IMR-90 (cell line): ENCODE measurements around the gene TBX4. TPM values are rescaled to one million over a fixed set of nuclear protein-coding genes. Genes with fewer than 3 reads are reported as not detected.
A peak's percentile ranks its signal among the peaks of the same experiment; 100 is the strongest.

ENCODE experiments used
- ATAC-seq: fragments of 200-7000 bp; cut with Tn5 transposase; 2 replicates; pipeline ENCODE4 v1.9.1; 2020; ENCODE audit warnings: low read depth, mild to moderate bottlenecking, moderate library complexity
- BruUV-seq: library from RNA; stranded (reverse); fragments of 400-500 nt; replicated peaks from 2 replicates; lab custom pipeline; 2021; lab: Mats Ljungman, UMichigan
- CTCF ChIA-PET: fragments of 300-600 bp; formaldehyde crosslinking; extraction: SDS; loops from one replicate; lab custom pipeline; 2021; ENCODE audit warnings: antibody characterized with exemption; lab: Yijun Ruan, JAX
- POLR2A ChIA-PET: fragments of 300-600 bp; sonication (Branson Sonifier 250); formaldehyde crosslinking; loops from one replicate; lab custom pipeline; 2022; ENCODE audit warnings: antibody characterized with exemption; ENCODE audit not compliant: unreplicated experiment; lab: Charles Lee
- DNase-seq: peaks from one replicate; pipeline ENCODE4 v3.0.0; 2013
- H2AFZ ChIP-seq: replicated peaks from 2 replicates; pipeline ENCODE3; 2013; ENCODE audit warnings: low read length, mild to moderate bottlenecking; ENCODE audit not compliant: poor library complexity
- H2AK5ac ChIP-seq: 2 replicates; pipeline ENCODE4 v1.6.1; 2013; ENCODE audit warnings: low read depth, low read length, inconsistent platforms
- H2AK9ac ChIP-seq: replicated peaks from 2 replicates; pipeline ENCODE3; 2013; ENCODE audit warnings: mild to moderate bottlenecking, low read depth, low read length, moderate library complexity; ENCODE audit not compliant: poor library complexity
- H2BK120ac ChIP-seq: 2 replicates; pipeline ENCODE4 v1.6.1; 2013; ENCODE audit warnings: low read depth, low read length, inconsistent platforms
- H2BK15ac ChIP-seq: 3 replicates; pipeline ENCODE4 v1.6.1; 2013; ENCODE audit warnings: low read depth, low read length, inconsistent platforms
- H2BK20ac ChIP-seq: 2 replicates; pipeline ENCODE4 v1.6.1; 2013; ENCODE audit warnings: low read depth, mild to moderate bottlenecking, inconsistent platforms, low read length, moderate library complexity
- H2BK5ac ChIP-seq: 2 replicates; pipeline ENCODE4 v1.6.1; 2013; ENCODE audit warnings: mild to moderate bottlenecking, low read depth, low read length, inconsistent platforms; ENCODE audit not compliant: poor library complexity, severe bottlenecking
- H3K14ac ChIP-seq: replicated peaks from 2 replicates; pipeline ENCODE4 v1.6.1; 2013; ENCODE audit warnings: low read depth, low read length, inconsistent platforms
- H3K18ac ChIP-seq: 2 replicates; pipeline ENCODE4 v1.6.1; 2013; ENCODE audit warnings: low read depth, low read length, control low read depth
- H3K23ac ChIP-seq: 2 replicates; pipeline ENCODE4 v1.6.1; 2013; ENCODE audit warnings: low read depth, low read length, inconsistent platforms
- H3K27ac ChIP-seq: 2 replicates; pipeline ENCODE4 v1.5.1; 2013; ENCODE audit warnings: mild to moderate bottlenecking, control low read depth, low read length; ENCODE audit not compliant: insufficient read depth
- H3K27me3 ChIP-seq: 2 replicates; pipeline ENCODE4 v1.6.1; 2013; ENCODE audit warnings: low read length; ENCODE audit not compliant: control insufficient read depth, insufficient read depth
- H3K36me3 ChIP-seq: 2 replicates; pipeline ENCODE4 v1.6.1; 2013; ENCODE audit warnings: low read length, mixed read lengths; ENCODE audit not compliant: control insufficient read depth, insufficient read depth
- H3K4ac ChIP-seq: 2 replicates; pipeline ENCODE4 v1.6.1; 2013; ENCODE audit warnings: low read depth, low read length, inconsistent platforms
- H3K4me1 ChIP-seq: 2 replicates; pipeline ENCODE4 v1.6.1; 2013; ENCODE audit warnings: low read length, mixed read lengths; ENCODE audit not compliant: control insufficient read depth, insufficient read depth
- H3K4me2 ChIP-seq: 2 replicates; pipeline ENCODE4 v1.6.1; 2013; ENCODE audit warnings: low read depth, mild to moderate bottlenecking, control low read depth, low read length, moderate library complexity
- H3K4me3 ChIP-seq: 2 replicates; pipeline ENCODE4 v1.5.1; 2013; ENCODE audit warnings: low read depth, mild to moderate bottlenecking, control low read depth, low read length, moderate library complexity; ENCODE audit not compliant: insufficient read depth
- H3K56ac ChIP-seq: 2 replicates; pipeline ENCODE4 v1.6.1; 2013; ENCODE audit warnings: low read length, inconsistent platforms; ENCODE audit not compliant: insufficient read depth; ENCODE audit errors: extremely low read depth
- H3K79me1 ChIP-seq, 2 experiments: 2 replicates each; pipeline ENCODE4 v1.6.1; 2013; ENCODE audit warnings: low read length in 2 of 2, inconsistent platforms in 1 of 2, low read depth in 1 of 2
- H3K9ac ChIP-seq: 2 replicates; pipeline ENCODE4 v1.6.1; 2013; ENCODE audit warnings: low read depth, low read length, control low read depth
- H3K9me1 ChIP-seq: 2 replicates; pipeline ENCODE4 v1.6.1; 2013; ENCODE audit warnings: low read length, inconsistent platforms; ENCODE audit not compliant: insufficient read depth
- H3K9me3 ChIP-seq: 2 replicates; pipeline ENCODE4 v1.6.1; 2013; ENCODE audit warnings: low read length; ENCODE audit not compliant: control insufficient read depth, insufficient read depth
- H4K20me1 ChIP-seq: 2 replicates; pipeline ENCODE4 v1.6.1; 2013; ENCODE audit warnings: low read length, inconsistent platforms; ENCODE audit not compliant: insufficient read depth
- H4K5ac ChIP-seq: 2 replicates; pipeline ENCODE4 v1.6.1; 2013; ENCODE audit warnings: mild to moderate bottlenecking, low read depth, low read length, control low read depth
- H4K8ac ChIP-seq, 2 experiments: 2 replicates each; pipeline ENCODE4 v1.6.1; 2013; ENCODE audit warnings: low read depth in 2 of 2, low read length in 2 of 2, control low read depth in 1 of 2, inconsistent platforms in 1 of 2
- H4K91ac ChIP-seq: 2 replicates; pipeline ENCODE4 v1.6.1; 2013; ENCODE audit warnings: low read depth, low read length, inconsistent platforms; ENCODE audit not compliant: insufficient read depth
- CHD1 ChIP-seq: IDR thresholded peaks from 2 replicates; pipeline ENCODE4 v1.6.1; 2012; ENCODE audit warnings: low read depth, low read length, improper control_type of control experiment
- FOS ChIP-seq: fragments of 150-350 bp; IDR thresholded peaks from 2 replicates; pipeline ENCODE4 v1.6.1; 2016; ENCODE audit warnings: low read depth, low read length
- MXI1 ChIP-seq: IDR thresholded peaks from 2 replicates; pipeline ENCODE4 v1.6.1; 2012; ENCODE audit warnings: low read depth, mild to moderate bottlenecking, low read length, moderate library complexity, borderline replicate concordance
- NFE2L2 ChIP-seq: fragments of 150-350 bp; IDR thresholded peaks from 2 replicates; pipeline ENCODE4 v1.6.1; 2016; ENCODE audit warnings: low read depth, mild to moderate bottlenecking, low read length
- POLR2A ChIP-seq: IDR thresholded peaks from 2 replicates; pipeline ENCODE4 v1.6.1; 2012; ENCODE audit warnings: mild to moderate bottlenecking, low read depth, low read length
- RAD21 ChIP-seq: IDR thresholded peaks from 2 replicates; pipeline ENCODE4 v1.6.1; 2012; ENCODE audit warnings: low read length, improper control_type of control experiment
- RCOR1 ChIP-seq: IDR thresholded peaks from 2 replicates; pipeline ENCODE4 v1.6.1; 2012; ENCODE audit warnings: mild to moderate bottlenecking, low read length, improper control_type of control experiment; ENCODE audit not compliant: insufficient replicate concordance
- WGBS, 2 experiments: methylation state at CpG; one replicate each; pipeline versions ENCODE4 v1.1.5 to v1.1.7; 2013; ENCODE audit warnings: missing lambda C conversion rate in 2 of 2; ENCODE audit not compliant: insufficient read length in 1 of 2; ENCODE audit errors: extremely low coverage in 2 of 2; 5-methylcytosine and 5-hydroxymethylcytosine counted together
- dilution Hi-C: fragments of 300-500 bp; cut with HindIII; formaldehyde crosslinking; loops from one replicate; pipeline ENCODE4 v1.14.3; 2018; ENCODE audit warnings: low sequenced_read_pairs; ENCODE audit not compliant: unreplicated experiment
- in situ Hi-C: fragments of 300-500 bp; cut with MboI; formaldehyde crosslinking; loops from 3 replicates; pipeline ENCODE4 v1.14.3; 2019; ENCODE audit warnings: low sequenced_read_pairs, inconsistent platforms, mixed read lengths
- intact Hi-C: fragments of 100-400 bp; cut with micrococcal nuclease; formaldehyde crosslinking; loops from 2 replicates; pipeline ENCODE4 v1.10.0; 2022
- polyA plus RNA-seq, 3 experiments: library from polyadenylated mRNA; depleted of rRNA; stranded (reverse); fragments of >200 nt; gene quantifications; 2 replicates each; pipeline ENCODE4 v1.2.3, GENCODE V29; 2012; ENCODE audit warnings: low replicate concordance in 1 of 3
- total RNA-seq: library from RNA; depleted of rRNA; stranded (reverse); fragments of >200 nt; gene quantifications from 2 replicates; pipeline ENCODE4 v1.2.3, GENCODE V29; 2012
- TF ChIP-seq, protein P1 (sequence below): conservative IDR thresholded peaks from 2 replicates; pipeline ENCODE4 v1.5.1; 2012; ENCODE audit warnings: mild to moderate bottlenecking, low read depth, low read length, improper control_type of control experiment

TBX4 gene
- total and polyA plus RNA-seq, 2 of the 4 experiments (the other 2 are of a cell fraction) = 0.05 TPM; not detected in 1

DNA sequence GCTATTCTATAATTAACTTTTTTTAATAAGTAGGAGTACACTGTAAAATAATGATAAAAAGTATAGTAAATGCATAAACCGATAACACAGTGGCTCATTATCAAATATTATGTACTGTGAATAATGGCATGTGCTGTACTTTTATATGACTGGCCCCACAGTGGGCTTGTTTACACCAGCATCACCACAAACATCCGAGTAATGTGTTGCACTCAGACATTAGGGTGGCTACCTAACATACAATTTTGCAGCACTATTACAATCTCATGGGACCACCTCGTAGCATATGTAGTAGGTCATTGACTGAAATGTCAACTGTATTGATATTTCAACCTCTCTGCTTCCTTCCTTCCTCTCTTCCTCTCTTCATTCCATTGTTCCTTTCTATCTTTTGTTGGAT lies 51.7 kb downstream of the TBX4 start:
- no peaks in the 10 kb centered on the region for H3K36me3 ChIP-seq
- no peak overlapping the region for H3K27ac ChIP-seq
- H3K4ac ChIP-seq = peak overlapping the region; percentile 10; the same call in 1 of the 2 replicates
- H2AK9ac ChIP-seq = no peak overlapping the region
- peak overlapping the region; percentile 87 for H2BK20ac ChIP-seq
- H3K4me3 ChIP-seq = no peak overlapping the region
- H3K18ac ChIP-seq = no peak overlapping the region
- no peak overlapping the region for H2BK5ac ChIP-seq
- 0 out of 2 replicates have a peak overlapping the region, but pooled peaks have one; percentile 25 for H3K14ac ChIP-seq
- no peak overlapping the region for H3K9ac ChIP-seq
- H3K4me1 ChIP-seq = peaks cover 3% of the 10 kb centered on the region
- H4K5ac ChIP-seq = no peak overlapping the region
- WGBS, 2 experiments = no CpG with 5 or more reads among the region's 3 CpGs
- intact Hi-C loops = loop anchor here (2.0 kb wide), 1 partner anchor 71 kb away; no protein-coding TSS in a partner anchor
- H3K9me1 ChIP-seq = peaks cover 3% of the 10 kb centered on the region; the same call in 1 of the 2 replicates
- H4K91ac ChIP-seq = peak overlapping the region; percentile 23; the same call in 1 of the 2 replicates
- no TSS peak for BruUV-seq
- peak overlapping the region; percentile 77; the same call in 1 of the 3 replicates for H2BK15ac ChIP-seq
- no peak overlapping the region for H3K4me2 ChIP-seq
- H3K23ac ChIP-seq = no peak overlapping the region
- H2AFZ ChIP-seq = no peak overlapping the region
- TF ChIP-seq, protein P1, sequence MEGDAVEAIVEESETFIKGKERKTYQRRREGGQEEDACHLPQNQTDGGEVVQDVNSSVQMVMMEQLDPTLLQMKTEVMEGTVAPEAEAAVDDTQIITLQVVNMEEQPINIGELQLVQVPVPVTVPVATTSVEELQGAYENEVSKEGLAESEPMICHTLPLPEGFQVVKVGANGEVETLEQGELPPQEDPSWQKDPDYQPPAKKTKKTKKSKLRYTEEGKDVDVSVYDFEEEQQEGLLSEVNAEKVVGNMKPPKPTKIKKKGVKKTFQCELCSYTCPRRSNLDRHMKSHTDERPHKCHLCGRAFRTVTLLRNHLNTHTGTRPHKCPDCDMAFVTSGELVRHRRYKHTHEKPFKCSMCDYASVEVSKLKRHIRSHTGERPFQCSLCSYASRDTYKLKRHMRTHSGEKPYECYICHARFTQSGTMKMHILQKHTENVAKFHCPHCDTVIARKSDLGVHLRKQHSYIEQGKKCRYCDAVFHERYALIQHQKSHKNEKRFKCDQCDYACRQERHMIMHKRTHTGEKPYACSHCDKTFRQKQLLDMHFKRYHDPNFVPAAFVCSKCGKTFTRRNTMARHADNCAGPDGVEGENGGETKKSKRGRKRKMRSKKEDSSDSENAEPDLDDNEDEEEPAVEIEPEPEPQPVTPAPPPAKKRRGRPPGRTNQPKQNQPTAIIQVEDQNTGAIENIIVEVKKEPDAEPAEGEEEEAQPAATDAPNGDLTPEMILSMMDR = no peak
- TF ChIP-seq RCOR1 = no peak
- no peak for TF ChIP-seq NFE2L2
- TF ChIP-seq FOS = no peak
- no peak for TF ChIP-seq CHD1
- no peak for TF ChIP-seq MXI1
- no peak for TF ChIP-seq POLR2A
- no peak for TF ChIP-seq RAD21
- ATAC-seq (no peak), DNase-seq (no peak)
- no peak overlapping the region for H3K56ac ChIP-seq
- H2BK120ac ChIP-seq = peak overlapping the region; percentile 42
- peaks cover 3% of the 10 kb centered on the region for H3K27me3 ChIP-seq
- in situ Hi-C loops = no loop called here
- dilution Hi-C loops = no loop called here
- no peaks in the 10 kb centered on the region for H3K79me1 ChIP-seq
- ChIA-PET CTCF (no interaction called here), POLR2A (no interaction called here)
- no peaks in the 10 kb centered on the region for H3K9me3 ChIP-seq
- no peak overlapping the region for H4K8ac ChIP-seq
- no peaks in the 10 kb centered on the region; the same call in 1 of the 2 replicates for H4K20me1 ChIP-seq
- peak overlapping the region; percentile 78; the same call in 1 of the 2 replicates for H2AK5ac ChIP-seq
